ENCODE measurements around the gene DHCR24. TPM values are rescaled to one million over a fixed set of nuclear protein-coding genes. Genes with fewer than 3 reads are reported as not detected.

Gene DHCR24
- total RNA-seq, 3 donors from 2014 or later, result 101 to 271 (median 197) TPM

DNA sequence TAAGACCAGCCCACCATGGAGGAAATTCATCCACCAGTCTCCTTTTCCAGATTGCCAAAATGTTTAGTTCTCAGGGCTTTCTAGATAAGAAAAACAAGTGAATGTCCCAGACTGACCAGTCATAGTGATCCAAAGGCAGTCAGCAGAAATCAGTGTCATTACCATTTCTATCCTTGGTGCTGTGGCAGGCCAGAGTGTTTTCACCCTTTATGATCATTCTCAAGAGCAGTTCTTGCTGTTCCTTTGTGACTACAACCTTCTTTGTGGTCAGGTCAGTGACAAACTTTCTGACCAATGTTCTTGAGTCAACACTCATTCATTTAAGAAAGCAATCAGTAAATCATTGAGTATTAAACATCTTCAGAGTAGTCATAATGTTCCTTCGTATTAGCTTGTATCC, 7.3 kb upstream of the DHCR24 start:
- no peak for DNase-seq
- intact Hi-C loops (cut with DNase I, micrococcal nuclease), result no loop called here
- ATAC-seq, result no peak

GRCh38 chr1:54892586-54892985, 5.6 kb upstream of the DHCR24 start:
- H3K4me1 ChIP-seq (ENCODE audit: low read depth), result peaks cover 3% of the 10 kb centered on the region
- H3K9me3 ChIP-seq, result no peaks in the 10 kb centered on the region
- ATAC-seq (no peak), DNase-seq (no peak)
- no peak for TF ChIP-seq CTCF (IDR thresholded peaks at IDR 0.05)
- no peak overlapping the region for H3K4me3 ChIP-seq
- intact Hi-C loops (cut with DNase I, micrococcal nuclease), result no loop called here
- H3K36me3 ChIP-seq (ENCODE audit: low read depth), result no peaks in the 10 kb centered on the region

More for the DNA sequence above, 7.3 kb upstream of the DHCR24 start:
- TF ChIP-seq CTCF (IDR thresholded peaks at IDR 0.05), result no peak
- Histone ChIP-seq H3K9me3 (no peaks in the 10 kb centered on the region), H3K4me1 (ENCODE audit: low read depth) (no peaks in the 10 kb centered on the region), H3K4me3 (no peak overlapping the region), H3K36me3 (ENCODE audit: low read depth) (no peaks in the 10 kb centered on the region)

GRCh38 chr1:54889132-54889725, 2.2 kb upstream of the DHCR24 start:
- H3K4me3 ChIP-seq, result no peak overlapping the region
- intact Hi-C loops (cut with DNase I, micrococcal nuclease), result no loop called here
- DNase-seq (no peak), ATAC-seq (no peak)
- TF ChIP-seq CTCF (IDR thresholded peaks at IDR 0.05), result no peak
- H3K36me3 ChIP-seq (ENCODE audit: low read depth), result no peaks in the 10 kb centered on the region
- peaks cover 9% of the 10 kb centered on the region for H3K4me1 ChIP-seq (ENCODE audit: low read depth)
- H3K9me3 ChIP-seq, result no peaks in the 10 kb centered on the region

DNA sequence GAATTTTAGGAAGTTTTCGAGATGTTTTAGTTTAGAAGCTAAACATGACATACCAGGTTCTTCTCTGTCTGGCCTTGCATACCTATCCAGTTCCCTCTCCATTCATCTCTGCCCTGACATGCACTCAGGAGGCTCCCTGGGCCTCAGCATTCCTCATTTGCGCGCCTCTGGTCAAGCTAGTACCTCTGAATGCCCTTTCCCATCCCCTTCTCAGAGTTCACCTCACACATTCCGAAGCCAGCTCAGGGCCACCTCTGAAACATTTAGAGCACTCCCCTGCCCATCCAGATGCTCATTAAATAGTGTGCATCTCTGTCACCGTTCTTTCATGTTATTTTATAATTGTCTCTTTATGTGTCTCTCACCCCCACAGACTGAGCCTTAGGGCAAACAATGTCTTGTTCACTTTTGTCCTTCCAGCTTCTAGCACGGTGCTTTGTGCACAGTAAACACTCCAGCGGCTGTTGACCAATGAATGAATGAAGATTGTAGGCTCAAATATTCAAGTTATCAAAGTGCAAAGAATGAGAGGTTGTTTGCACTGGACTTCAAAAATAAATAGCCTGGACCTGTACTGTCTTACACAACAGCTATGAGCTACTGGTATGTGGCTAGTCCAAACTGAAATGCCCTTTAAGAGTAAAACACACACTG, 1.2 kb upstream of the DHCR24 start:
- DNase-seq, result no peak
- peaks cover 9% of the 10 kb centered on the region for H3K4me1 ChIP-seq (ENCODE audit: low read depth)
- no peak for ATAC-seq
- H3K9me3 ChIP-seq, result no peaks in the 10 kb centered on the region
- intact Hi-C loops (cut with DNase I, micrococcal nuclease), result no loop called here
- no peak overlapping the region for H3K4me3 ChIP-seq
- TF ChIP-seq CTCF (IDR thresholded peaks at IDR 0.05), result no peak
- H3K36me3 ChIP-seq (ENCODE audit: low read depth), result no peaks in the 10 kb centered on the region

DNA sequence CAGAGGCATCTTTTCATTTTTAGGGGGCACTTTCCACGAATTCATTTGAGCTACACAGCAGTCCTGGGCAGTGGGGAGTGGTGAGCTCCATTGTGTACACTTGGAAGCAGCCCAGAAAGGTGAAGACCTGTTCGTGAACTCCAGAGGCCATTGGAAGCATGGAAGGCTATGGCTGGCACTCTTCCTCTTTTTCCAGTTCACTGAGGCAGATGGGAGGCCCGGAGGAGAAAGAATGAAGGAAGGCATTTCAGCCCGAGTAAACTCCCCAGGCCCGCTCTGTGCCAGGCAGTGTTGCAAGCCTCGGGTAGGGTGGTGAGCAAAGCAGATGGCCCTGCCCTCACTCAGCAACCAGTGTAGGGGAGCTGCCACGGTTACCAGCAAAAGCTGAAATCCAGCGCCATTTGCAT, 673 bp upstream of the DHCR24 start:
- peak; percentile 1 for ATAC-seq
- no peak for TF ChIP-seq CTCF (IDR thresholded peaks at IDR 0.05)
- no peaks in the 10 kb centered on the region for H3K9me3 ChIP-seq
- peaks cover 9% of the 10 kb centered on the region for H3K4me1 ChIP-seq (ENCODE audit: low read depth)
- intact Hi-C loops (cut with DNase I, micrococcal nuclease), result no loop called here
- no peaks in the 10 kb centered on the region for H3K36me3 ChIP-seq (ENCODE audit: low read depth)
- H3K4me3 ChIP-seq, result peak overlapping the region; percentile 42
- no peak for DNase-seq
